ENCODE data around the gene RCBTB2.

RCBTB2 gene

DNA sequence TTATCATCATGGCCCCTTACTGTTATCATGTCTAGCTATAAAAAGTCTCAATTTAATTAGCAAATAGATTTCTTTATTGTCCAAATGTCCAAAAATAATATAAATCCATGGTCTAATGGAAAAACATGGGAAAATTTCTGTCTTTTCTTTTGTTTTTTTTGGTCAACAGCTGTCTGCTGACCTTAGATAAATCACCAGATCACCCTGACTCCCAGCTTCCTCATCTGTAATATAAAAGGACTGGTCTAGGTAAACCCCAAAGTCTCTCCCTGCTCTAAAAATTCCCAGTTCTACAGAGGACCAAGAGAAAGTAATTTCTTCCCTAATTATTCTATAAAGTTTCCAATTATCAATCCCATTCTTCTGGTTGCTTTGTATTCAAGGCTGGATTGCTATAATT, 30.7 kb upstream of the RCBTB2 start:
- DNase-seq (ENCODE audit: low spot score), result no peak

DNA sequence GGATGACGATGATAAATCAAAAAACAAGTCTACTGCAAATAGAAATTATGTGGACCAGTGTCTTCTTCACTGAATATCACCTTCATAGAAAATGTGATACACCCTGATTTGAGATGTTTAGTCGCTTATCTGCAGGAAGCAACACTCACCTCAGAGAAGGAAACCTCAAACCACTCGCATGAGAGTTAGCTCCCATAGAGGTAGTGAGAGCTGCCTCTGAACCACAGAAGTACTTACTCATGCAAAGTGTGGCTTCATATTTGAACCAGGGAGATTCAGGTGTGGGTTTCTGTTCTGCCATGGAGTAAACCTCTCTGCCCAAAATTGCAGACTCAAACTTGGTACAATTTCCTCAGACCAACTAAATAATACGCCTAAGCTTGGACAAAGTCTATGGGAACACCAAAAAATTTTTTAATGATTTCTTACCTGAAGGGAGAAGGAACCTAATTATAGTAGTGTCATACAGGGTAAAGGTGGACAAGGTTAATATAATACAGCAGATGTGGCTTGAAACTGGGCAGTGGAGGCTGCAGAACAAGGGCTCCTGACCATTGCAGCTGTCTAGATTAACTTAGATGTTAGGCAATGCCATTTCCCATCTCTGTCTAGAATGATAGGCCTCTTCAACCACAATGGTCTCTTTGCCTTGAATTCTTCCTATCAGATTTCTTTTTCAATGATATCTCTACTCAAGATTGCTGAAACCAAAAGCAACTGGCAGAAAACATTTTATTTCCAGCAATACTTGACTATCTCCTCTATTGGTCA, 29.6 kb upstream of the RCBTB2 start:
- no peak for DNase-seq (ENCODE audit: low spot score)

DNA sequence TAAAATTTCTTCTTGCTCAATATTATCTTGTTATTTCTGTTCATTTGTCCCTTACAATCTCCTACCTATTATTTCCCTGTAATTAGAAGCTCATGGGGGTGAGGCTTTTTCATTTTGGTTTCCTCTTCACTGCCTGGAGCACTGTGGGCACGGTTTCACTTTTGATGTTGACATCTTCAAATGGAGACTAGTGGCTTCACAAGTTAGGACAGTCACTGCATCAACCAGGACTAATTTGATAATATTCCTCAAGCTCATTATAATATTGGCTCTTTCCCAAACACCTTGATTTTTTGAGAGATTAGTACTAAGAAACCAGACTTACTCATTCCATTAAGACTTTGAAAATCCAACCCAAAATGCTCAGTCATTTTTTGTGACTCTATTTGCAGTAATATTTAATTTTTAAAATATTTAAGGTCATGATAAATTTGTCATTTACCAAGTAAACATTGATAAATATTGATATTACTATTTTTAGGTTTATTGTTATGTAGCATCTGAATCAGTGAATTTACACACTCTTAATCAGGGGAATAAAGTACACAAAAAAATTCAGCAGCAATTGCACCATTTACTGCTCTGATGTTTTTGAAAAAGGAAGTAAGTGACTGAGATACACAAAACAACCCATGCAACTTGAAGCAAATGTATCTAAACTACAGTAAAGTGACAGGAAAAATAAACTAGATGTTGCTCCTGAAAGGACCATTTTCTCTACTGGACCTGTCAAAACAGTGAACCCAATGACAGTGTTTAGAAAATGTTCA, 28.8 kb upstream of the RCBTB2 start:
- DNase-seq (ENCODE audit: low spot score), result no peak

DNA sequence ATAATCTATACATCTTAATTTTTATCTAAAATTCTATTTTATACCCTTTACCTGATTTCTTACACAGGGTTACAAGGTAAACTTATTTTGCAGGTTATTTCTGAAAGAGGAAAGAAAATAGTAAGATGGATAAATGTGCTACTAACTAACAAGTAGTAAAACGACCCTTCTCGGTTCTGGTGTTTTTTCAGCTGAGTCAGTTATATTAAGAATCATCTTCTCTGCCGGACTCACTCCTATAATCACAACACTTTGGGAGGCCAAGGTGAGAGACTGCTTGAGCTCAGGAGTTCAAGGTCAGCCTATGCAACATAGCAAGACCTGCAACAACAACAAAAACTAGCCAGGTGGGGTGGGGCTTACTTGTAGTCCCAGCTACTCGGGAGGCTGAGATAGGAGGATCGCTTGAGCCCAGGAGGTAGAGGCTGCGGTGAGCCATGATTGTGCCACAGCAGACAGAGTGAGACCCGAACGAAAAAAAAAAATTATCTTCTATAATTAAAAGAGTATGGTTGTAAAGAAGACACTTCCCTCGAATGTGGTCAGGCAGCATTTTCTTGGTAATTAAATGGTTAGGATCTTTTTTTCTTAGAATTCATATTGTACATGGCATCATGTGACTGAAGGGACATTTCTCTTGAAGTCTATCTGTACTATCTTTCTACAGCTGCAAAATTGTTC, 27.9 kb upstream of the RCBTB2 start:
- DNase-seq (ENCODE audit: low spot score), result no peak

DNA sequence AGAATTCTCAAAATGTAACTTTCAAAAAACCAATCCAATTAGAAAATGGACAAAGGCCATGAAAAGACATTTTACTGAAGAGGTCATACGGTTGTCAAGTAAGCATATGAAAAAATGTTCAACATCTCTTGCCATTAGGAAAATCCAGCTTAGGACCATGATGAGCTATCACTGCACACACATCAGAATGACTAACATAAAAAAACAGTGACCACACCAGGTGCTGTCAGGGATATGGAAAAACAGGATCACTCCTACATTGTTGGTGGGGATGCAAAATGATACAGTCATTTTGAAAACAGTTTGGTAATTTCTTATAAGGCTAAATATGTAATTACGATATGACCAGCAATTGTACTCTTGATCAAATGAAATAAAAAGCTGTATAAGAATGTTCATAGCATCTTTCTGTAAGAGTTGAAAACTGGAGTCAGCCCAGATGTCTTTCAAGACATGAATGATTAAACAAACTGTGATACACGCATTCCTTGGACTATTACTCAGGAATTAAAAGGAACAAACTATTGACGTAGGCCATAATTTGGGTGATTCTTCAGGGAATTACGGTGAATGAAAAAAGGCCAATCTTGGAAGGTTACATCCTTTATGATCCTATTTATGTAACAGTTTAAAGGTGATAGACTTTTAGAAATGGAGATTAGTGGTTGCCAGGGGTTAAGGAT, 26.9 kb upstream of the RCBTB2 start:
- no peak for DNase-seq (ENCODE audit: low spot score)

DNA sequence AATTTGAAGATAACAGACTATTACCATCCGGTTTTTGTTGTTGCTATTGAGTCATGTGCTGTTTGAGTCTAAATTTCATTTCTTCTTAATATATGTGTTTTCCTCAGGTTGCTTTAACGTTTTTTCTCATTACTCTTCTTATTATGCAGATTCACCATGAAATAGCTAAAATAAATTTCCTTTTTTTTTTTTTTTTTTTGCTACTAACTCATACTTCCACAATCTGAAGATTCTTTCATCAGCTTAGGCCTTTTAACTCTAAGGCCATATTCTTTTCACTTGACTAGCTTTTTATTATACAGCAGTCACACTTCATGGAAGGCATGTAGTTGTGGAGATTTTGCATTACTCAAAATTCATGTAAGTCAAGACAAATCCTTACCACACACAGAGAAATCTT, 23.9 kb upstream of the RCBTB2 start:
- DNase-seq (ENCODE audit: low spot score), result no peak

DNA sequence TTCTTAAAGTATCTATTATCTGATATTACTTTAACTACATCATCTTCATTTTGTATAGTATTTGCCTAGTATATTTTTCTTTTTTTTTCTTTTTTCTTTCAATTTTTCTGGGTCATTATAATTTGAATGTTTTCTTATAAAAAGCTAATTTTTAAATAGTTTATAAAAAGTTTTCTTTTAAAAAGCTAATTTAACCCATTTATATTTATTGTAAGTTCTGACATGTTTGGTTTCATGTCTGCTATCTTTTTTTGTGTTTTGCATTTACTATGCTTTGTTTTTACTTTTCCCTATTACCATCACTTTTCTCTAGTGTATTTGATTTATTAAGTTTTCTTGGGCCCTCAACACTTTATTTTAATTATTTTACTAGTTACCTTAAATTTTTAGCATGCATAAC, 22.6 kb upstream of the RCBTB2 start:
- no peak for DNase-seq (ENCODE audit: low spot score)

DNA sequence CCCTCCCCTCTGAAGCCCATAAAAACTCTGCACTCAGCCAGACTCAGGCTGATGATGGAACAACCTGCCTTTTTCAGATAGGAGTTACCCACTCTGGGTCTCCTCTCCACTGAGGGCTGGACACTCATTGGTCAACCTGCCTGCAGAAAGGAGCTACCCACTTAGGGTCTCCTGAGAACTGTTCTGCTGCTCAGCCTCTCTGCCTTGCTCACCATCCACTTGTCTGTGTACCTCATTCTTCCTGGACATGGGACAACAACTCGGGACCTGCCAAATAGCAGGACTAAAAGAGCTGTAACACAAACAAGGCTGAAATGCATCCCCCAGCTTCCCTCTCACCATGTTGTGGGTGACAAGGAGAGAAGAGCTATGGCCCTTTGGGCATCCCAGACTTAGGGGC, 18.4 kb upstream of the RCBTB2 start:
- no peak for DNase-seq (ENCODE audit: low spot score)

DNA sequence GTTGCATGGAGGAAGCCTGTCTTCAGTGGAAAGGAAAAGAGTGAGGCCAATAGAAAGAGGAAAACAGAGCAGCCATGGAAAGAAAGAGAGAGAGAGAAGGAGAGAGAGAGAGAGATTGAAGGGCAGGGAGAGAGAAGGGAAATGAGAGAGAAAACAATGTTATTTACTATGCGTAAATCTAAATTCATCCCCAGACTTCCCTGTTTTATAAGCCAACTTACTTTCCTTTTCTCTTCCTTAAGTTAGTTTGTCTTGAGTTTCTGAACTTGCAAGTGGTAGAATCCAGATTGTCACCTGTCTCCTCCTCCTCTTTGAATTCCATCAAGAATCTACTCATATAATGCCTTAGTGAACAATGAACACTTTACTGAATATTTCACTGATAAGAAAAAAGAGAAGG, 16.8 kb upstream of the RCBTB2 start:
- no peak for DNase-seq (ENCODE audit: low spot score)

DNA sequence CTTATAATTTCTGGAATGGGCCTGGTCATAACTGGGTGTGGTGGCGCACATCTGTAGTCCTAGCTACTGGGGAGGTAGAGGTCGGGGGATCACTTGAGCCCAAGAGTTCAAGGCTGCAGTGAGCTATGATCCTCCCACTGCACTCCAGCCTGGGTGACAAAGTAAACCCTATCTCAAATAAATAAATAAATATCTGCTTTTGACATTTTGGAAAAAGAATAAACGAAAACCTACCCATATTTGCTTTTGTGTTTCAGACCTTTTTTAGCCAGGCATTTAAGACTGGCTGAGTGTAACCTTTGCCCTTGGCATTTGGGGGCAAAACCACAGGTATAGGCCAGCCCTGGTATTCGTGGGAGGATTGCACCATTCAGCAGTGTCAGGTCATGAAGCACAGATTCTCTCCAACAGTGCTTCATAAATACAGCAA, 14.8 kb upstream of the RCBTB2 start:
- no peak for DNase-seq (ENCODE audit: low spot score)

DNA sequence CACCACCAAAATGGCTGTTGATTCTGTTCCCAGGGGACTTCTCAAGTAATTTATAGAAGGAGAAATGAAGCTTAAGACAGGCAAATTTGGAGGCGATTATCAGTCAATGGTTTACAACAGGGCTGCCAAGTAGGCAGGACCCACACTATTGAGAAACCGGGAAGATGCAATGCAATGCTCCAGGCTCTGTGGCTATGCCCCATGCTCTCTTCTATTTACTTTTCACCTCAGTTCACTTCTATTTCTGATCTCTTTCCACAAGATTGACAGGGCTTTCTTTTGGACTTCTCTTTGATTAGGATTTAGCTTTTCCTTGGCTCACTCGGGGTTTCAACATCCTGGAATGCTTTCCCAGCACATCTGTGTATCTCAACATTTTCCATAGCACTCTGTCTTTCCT, 12.7 kb upstream of the RCBTB2 start:
- DNase-seq (ENCODE audit: low spot score), result no peak

DNA sequence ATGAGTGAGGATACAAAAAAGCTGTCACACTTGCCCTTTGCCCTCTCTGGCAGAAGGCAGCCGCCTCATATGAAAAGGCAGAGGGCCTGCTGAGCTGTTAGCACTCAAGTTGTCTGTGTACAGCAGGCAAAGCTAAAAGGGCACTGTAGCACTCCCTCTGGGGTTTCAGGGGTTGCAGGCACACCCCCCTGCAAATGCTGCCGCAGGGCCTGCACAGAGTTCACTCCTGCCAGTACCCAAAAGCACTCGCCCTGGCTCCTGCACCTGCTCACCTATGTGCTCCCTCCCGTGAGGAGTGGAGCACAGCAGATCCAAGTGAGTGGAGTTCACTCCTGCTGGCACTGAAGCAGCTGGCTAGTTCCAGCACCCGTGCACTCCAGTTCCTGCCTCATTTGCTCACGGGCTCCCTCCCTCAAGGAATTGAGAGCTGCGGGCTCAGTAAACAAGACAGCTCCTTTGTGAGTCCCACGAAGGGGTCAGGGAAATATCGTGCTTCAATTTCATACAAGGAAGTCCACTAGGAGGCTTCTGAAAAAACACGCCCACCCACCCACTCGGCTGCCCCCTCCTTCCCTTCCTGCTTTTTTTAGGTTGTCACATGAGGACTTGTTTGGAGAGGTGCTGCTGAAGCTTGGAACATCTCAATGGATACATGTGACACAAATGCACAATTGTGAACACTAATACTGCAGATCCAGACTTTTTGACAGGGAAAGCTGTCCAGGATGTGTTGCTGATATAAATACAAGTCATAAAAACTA, 9.9 kb upstream of the RCBTB2 start:
- no peak for DNase-seq (ENCODE audit: low spot score)

DNA sequence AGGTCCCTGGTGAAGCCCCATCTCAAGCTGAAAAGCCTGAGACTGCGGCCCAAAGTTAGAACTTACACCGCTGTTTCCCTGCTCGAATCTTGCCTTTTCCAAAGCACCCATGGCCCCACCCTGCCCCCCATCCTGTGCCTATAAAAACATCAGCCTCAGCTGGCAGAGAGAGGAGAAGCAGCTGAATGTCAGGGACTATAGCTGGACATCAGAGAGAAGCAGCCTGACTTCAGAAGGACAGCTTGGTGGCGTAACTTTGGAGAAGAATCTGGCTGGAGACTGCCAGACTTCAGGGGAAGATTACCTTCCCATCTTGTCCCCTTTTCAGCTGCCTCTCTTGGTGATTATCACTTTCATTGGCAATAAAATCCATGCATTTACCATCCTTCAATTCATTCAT, 9.3 kb upstream of the RCBTB2 start:
- no peak for DNase-seq (ENCODE audit: low spot score)

DNA sequence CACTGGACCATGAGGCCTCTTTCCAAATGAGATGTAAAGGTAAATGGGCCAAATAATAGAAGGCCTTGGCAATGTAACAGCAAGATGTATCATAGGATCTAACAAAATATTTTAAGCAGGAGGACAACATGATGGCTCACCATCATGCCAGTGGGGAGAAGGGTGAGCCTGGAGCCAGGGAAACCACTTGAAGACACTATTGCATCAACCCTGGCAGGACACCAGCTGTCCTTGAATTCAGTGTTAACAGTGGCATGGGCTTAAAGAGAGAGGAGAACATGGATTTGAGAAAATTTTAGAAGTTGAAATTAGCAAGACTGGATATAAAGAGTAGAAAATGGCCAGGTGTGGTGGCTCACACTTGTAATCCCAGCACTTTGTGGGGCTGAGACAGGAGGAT, 6.7 kb upstream of the RCBTB2 start:
- DNase-seq (ENCODE audit: low spot score), result no peak

DNA sequence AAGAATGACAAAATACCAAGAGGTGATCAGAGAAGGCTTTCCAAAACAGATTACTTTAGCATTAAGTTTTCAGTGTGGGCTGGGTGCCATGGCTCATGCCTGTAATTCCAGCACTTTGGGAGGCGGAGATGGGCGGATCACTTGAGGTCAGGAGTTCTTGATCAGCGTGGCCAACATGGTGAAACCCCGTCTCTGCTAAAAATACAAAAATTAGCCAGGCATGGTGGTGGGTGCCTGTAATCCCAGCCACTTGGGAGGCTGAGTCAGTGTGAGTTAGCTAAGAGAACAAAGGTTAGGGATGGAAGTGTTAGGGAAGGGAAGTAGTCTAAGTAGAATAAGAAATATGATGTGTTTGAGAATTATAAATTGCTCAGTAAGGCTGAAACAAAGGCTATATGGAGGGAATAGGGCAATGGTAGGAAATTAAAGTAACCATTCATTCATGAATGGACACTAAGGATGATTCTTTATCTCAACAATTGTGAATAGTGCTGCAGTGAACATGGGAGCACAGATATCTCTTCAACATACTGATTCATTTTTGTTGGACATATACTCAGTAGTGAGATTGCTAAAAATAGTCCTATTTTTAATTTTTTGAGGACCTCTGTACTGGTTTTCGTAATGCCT, 3.9 kb upstream of the RCBTB2 start:
- DNase-seq (ENCODE audit: low spot score), result no peak

DNA sequence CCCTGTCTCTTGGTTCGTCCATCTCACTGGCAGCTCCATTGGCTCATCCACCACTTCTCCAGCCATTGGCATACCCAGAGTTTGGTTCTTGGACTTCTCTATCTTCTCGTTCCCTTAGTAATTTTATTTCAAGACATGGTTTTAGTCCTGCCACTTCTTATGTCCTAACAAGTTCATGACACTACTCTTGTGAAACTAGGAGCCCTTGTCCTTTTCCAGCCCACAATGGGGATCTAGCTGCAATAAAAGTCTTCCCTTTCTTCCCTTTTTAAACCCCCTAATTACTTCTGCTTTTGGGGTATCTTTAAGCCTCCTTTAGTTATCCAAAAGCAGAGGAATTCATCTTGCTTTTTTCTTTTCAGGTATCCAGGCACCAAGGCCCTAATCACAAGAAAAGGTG, 2.9 kb upstream of the RCBTB2 start:
- DNase-seq (ENCODE audit: low spot score), result no peak

DNA sequence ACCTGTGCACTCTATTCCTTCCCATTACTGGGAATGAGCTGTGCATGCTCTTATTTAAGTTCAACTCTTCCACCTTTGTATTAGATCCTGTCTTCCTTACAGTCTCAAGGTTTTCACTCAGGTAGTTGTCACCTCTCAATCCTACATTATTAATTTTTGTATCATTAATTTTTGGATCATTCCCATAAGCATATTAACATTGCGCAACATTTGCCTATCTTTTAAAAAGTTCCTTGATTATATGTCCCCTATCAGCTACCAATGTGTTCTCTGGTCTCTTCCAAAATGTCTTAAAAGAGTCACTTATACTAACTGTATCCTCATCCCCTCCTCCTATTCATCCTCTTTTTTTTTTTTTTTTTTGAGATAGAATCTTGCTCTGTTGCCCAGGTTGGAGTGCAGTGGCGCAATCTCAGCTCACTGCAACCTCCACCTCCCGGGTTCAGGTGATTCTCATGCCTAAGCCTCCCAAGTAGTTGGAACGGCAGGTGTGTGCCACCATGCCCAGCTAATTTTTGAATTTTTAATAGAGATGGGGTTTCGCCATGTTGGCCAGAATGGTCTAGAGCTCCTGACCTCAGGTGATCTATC, 2.1 kb upstream of the RCBTB2 start:
- no peak for DNase-seq (ENCODE audit: low spot score)

DNA sequence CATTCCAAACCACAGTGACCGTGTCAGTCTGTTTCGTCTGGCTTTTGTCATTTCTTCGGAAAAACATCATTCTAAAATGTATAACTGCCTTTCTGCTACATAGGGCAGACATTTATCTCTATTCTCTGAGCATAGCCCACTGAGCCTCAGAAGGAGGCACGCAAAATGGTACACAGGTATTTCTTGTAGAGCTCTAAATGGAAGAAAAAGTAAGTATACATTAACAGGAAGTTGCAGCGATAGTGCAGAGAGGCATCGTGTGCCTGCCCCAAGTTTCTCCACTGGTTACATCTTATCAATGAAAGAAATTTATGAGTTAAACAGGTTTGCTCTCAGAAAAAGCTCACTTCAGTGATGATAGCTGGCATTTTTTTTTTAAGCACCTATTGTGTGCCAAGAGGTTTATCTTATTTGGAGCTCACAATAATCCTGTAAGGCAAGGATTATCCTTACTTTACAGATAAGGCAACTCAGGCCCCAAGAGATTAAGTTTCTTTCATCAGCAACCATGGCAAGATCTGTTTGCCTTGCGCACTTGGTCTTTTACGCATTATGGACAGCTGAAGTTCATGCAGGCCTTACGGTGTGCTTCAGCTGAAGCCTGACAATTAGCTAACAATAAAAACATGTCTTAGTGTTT, 1.2 kb upstream of the RCBTB2 start:
- peak; percentile 65 for DNase-seq (ENCODE audit: low spot score)

DNA sequence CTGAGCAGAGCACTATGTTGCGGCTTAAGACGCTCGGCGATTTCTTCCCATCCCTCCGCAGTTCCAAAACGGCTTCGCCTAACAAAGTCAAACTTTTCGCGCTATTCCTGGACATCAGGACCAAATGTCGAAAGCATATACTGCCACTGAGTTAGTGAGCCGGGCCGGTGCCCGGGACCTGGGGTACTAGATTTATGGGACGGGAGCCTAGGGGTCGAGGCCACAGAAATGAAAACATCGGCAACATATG, 699 bp downstream of the RCBTB2 start:
- no peak for DNase-seq (ENCODE audit: low spot score)

DNA sequence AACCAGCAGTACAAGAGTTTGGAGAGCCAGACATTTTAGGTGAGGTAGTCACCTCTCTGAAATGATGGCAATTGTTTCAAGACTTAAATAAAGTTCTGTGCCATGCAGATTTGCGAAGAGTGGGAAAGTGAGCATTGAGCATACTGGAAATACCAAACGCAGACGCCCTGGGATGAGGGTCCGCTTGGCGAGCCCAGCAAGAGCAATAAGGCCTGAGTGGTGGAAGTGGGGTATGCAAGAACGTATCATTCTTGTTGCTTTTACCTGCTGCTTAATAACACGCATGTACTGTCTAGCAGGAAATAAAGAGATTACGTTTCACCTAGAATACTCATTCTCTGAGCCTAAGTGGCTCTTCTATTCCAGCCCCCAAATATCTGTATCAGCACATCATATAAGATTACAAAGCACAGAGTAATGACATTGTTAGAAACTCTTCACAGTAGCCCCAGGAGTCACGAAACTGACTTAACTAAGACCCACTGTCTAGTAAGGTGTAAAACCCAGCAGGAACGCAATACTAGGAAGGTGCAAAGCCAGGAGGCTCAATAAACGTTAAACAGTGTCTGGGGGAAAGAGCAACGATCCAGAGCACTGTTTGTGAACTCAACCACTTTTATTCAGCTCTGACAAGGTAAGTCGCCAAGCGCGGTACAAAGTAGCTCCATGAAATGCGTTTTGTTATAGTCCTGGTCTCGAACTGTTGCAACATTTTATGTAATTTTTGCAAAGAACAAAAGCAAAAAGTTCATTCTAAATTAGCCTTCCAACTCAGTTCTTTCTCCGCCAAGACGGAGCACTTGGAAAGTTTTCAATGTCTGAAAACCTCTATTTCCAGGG, 1.2 kb downstream of the RCBTB2 start:
- DNase-seq (ENCODE audit: low spot score), result no peak
